Measurements from ENCODE around the gene CBX2. TPM values are rescaled to one million over a fixed set of nuclear protein-coding genes. Genes with fewer than 3 reads are reported as not detected.

CBX2 gene
- total and polyA plus RNA-seq, 8 donors = 1.1 to 3.2 (median 2.5) TPM

GRCh38 chr17:79818026-79818758 is 40.2 kb downstream of the CBX2 start:
- Histone ChIP-seq H3K9me3 (no peaks in the 10 kb centered on the region), H3K27ac (no peak overlapping the region), H3K4me3 (no peak overlapping the region), H3K4me1 (peaks cover 14 to 18% (median 18%) of the 10 kb centered on the region in 3 donors), H3K27me3 (no peaks in the 10 kb centered on the region), H3K36me3 (no peaks in the 10 kb centered on the region)
- WGBS, 2 donors = 86 to 91% methylated on average over 12 of the region's 12 CpGs
- DNase-seq (no peak), ATAC-seq (no peak), FAIRE-seq (no peak)
- TF ChIP-seq, protein P1, sequence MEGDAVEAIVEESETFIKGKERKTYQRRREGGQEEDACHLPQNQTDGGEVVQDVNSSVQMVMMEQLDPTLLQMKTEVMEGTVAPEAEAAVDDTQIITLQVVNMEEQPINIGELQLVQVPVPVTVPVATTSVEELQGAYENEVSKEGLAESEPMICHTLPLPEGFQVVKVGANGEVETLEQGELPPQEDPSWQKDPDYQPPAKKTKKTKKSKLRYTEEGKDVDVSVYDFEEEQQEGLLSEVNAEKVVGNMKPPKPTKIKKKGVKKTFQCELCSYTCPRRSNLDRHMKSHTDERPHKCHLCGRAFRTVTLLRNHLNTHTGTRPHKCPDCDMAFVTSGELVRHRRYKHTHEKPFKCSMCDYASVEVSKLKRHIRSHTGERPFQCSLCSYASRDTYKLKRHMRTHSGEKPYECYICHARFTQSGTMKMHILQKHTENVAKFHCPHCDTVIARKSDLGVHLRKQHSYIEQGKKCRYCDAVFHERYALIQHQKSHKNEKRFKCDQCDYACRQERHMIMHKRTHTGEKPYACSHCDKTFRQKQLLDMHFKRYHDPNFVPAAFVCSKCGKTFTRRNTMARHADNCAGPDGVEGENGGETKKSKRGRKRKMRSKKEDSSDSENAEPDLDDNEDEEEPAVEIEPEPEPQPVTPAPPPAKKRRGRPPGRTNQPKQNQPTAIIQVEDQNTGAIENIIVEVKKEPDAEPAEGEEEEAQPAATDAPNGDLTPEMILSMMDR (IDR thresholded peaks at IDR 0.05) = no peak
- intact Hi-C loops (cut with DNase I) = no loop called here

DNA sequence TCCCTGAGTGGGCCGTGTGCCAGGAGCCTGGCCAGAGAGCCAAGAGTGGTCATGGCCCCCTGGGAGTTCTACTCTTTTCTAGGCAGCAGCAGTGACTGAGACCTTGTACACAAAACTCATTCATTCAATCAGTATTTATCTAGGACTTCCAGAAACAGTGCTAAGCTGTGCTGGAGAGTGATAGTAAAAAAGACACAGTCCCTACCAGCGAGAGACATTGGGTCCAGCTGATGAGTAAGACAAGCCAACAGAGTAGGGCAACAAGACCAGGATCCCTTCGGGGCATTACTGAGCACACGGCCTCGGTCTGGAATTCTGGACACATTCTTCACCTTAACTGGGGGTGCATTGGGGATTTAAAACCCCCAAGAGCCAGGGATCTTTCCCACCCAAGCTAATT is 41.1 kb downstream of the CBX2 start:
- no peak for DNase-seq
- intact Hi-C loops (cut with DNase I) = no loop called here
- Histone ChIP-seq H3K4me3 (no peak overlapping the region), H3K36me3 (no peaks in the 10 kb centered on the region), H3K9me3 (no peaks in the 10 kb centered on the region), H3K4me1 (peaks cover 14 to 15% (median 15%) of the 10 kb centered on the region in 3 donors), H3K27ac (no peak overlapping the region), H3K27me3 (no peaks in the 10 kb centered on the region)
- TF ChIP-seq, protein P1 (IDR thresholded peaks at IDR 0.05) = no peak
- ATAC-seq = no peak
- WGBS, 2 donors = 75 to 80% methylated on average over 5 of the region's 5 CpGs
- no peak for FAIRE-seq

DNA sequence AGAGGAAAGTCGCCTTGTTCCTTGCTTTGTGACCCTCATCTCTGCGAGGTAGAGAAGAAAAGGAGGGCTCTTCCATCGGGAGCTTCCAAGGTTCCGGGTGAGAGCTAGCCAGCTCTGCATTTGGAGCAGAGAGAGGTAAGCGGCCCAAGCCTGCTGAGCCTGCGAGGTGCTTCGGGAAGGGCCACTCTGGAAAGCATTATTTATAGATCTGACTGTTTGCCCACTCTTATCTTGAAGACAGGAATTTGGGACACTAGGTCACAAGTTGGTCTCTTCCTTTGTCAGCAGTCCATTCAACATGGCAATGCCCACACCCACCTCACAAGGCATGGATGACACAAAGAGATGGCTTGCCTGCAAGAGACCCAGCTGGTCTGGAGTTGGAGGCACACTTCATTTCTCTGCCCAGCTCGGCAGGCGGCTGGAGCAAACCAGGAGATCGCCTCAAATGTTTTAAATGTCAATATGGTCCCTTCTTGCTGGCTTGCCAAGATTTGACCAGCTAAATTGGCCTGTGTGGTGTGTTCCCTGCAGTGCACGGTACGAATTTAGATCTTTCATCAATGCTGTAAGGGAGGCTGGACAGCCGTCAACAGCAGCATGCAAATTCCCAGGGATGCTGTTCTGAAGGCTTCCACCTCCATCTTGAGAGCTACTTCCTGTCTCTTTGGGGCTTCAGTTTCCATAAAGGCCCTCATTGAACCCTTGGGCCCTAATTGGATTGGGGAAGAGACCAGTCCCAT is 41.8 kb downstream of the CBX2 start:
- Histone ChIP-seq H3K9me3 (no peaks in the 10 kb centered on the region), H3K36me3 (no peaks in the 10 kb centered on the region), H3K27ac (no peak overlapping the region), H3K27me3 (no peaks in the 10 kb centered on the region), H3K4me3 (no peak overlapping the region), H3K4me1 (peaks cover 8 to 9% (median 9%) of the 10 kb centered on the region in 3 donors)
- FAIRE-seq = no peak
- DNase-seq = no peak
- 90% methylated on average over 13 of the region's 13 CpGs for WGBS, 2 donors
- TF ChIP-seq, protein P1 (IDR thresholded peaks at IDR 0.05) = no peak
- intact Hi-C loops (cut with DNase I) = no loop called here
- ATAC-seq = no peak

DNA sequence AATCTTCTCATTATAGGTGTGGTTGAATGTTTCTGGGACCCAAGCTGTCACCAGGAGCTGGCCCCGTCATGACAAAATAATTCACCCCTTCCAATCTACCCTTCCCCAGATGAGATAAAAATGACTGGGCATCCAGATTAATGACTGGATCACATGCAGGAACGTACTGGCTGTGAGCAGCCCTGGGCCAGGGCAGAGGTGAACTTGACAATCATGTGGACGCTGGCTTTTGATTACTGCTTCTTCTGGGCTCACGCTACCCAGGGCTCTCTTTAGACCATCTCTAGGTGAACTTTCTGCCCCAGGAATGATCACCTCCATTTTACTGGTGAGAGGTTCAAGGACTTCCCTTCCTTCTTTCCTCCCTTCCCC is 43.0 kb downstream of the CBX2 start:
- ATAC-seq (no peak), FAIRE-seq (no peak), DNase-seq (no peak)
- intact Hi-C loops (cut with DNase I) = no loop called here
- no peaks in the 10 kb centered on the region for H3K36me3 ChIP-seq
- no peaks in the 10 kb centered on the region for H3K9me3 ChIP-seq
- H3K4me3 ChIP-seq = no peak overlapping the region
- WGBS, 2 donors = 66 to 67% methylated on average over 4 of the region's 4 CpGs
- no peak overlapping the region for H3K27ac ChIP-seq
- no peaks in the 10 kb centered on the region for H3K4me1 ChIP-seq
- no peaks in the 10 kb centered on the region for H3K27me3 ChIP-seq
- TF ChIP-seq, protein P1 (IDR thresholded peaks at IDR 0.05) = no peak

All from pancreas (tissue), 10 donors.